Stimulated activated CD8-positive, alpha-beta memory T cell treated with anti-CD3 and anti-CD28 coated beads, Interleukin-15, amount 100 ng/mL, for 24 hours (primary cell): ENCODE results near the gene TRAF6.
"Not testable (repeated sequence)": the region's sequence is repeated elsewhere in the genome, so short reads cannot be mapped to it uniquely, and the experiment has no call there.

Experiments
- DNase-seq: peaks from one replicate; pipeline ENCODE4 v3.0.0-alpha.2; 2020; ENCODE audit warnings: low read depth

The TRAF6 gene

DNA sequence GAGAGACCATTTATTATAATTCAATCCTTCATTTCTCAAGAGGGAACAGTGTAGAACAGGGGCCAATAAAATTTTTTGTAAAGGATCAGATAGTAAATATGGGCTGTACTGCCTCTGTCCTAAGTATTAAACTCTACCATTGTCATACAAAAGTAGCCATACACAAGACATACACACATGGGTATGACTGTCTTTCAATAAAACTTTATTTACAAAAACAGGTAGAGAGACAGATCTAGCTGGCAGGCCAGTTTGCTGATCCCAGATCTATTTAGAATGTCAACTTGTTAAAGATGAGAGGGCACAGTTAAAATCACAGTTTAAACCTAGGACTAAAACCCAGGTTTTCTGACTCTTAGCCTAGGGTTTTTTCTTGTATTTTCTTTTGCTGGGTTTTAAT is 16.7 kb downstream of the TRAF6 start:
- DNase-seq: no peak

GRCh38 chr11:36492724-36493304 is 17.3 kb downstream of the TRAF6 start:
- DNase-seq: no peak

GRCh38 chr11:36490026-36490806 is 19.9 kb downstream of the TRAF6 start:
- DNase-seq: no peak

DNA sequence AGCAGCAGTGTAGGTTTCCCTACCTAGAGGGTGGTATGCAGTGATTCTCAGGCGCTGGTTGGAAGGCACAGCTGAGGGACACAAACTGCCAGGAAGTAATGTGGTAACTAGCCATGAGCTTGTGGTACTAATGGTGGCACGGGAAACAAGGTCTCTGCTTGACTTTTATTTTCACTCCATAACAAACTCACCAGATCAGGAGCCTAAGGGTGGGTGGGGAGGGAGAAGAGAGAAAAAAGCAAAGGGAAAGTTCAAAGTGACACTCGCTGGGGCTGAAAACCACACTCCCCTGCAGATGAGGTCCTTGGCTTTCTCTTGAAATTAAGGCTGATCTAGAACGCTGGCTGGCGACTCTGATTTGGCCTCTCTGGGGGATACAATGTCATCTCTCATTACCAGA is 22.0 kb downstream of the TRAF6 start:
- DNase-seq: no peak

DNA sequence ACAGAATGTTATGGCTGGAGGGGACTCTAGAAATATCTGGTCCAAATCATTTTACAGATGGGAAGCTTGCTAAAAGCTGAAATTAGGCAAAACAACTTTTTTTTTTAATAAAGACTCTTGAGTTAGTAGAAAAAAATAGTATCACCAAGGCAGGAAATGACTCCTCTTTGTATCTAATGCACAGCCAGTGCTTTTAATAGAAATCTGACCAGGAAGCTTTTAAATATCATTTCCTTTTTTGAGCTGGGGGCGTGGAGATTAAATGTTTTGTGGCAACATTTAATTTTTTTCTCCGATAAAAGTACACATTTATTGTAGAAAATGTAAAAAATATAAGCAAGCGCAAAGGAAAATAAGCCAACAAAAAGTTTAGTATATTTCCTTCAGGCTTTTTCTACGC is 22.5 kb downstream of the TRAF6 start:
- DNase-seq: no peak

GRCh38 chr11:36485298-36486002 is 24.6 kb downstream of the TRAF6 start:
- DNase-seq: no peak

GRCh38 chr11:36483042-36483441 is 27.0 kb downstream of the TRAF6 start:
- DNase-seq: not testable (repeated sequence)

DNA sequence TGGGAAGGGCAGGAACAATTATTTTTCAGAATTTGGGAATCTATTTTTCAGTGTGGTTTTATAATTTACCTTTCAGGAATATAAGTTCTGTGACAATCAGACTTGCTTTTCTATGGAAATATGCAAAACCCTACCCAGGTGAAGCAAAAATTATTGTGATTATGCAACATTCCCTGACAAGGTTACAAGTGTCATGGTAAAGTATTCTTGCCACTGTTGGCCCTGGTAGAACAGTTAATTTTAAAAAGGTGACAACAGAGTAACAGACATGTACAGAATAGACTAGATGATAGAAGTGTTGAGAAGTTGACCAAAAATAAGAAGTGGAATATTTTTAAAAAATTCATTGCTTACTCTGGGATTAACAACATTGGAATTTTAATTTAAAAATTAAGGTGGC is 29.2 kb downstream of the TRAF6 start:
- DNase-seq: no peak

GRCh38 chr11:36478700-36479329 is 31.3 kb downstream of the TRAF6 start:
- DNase-seq: no peak

- no peak for DNase-seq
Observed at GRCh38 chr11:36475192-36475591, 34.9 kb downstream of the TRAF6 start.

DNA sequence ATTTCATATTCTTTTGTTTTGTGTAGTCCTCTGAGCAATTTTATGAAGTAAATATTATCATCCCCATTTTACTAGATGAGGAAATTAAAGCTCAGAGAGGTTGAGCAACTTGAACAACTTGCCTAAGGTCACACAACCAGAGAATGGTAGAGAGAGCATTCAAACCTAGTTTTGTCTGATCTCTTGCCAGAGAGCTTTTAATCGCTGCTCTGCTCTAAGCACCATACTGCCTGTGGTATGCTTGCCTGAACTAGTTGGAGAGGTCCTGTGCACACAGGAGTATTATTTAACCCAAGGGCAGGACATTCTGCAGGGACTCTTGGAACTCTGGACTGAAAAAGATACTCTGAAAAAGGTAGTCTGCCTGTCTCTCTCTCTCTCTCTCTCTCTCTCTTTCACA is 38.5 kb downstream of the TRAF6 start:
- no peak for DNase-seq

DNA sequence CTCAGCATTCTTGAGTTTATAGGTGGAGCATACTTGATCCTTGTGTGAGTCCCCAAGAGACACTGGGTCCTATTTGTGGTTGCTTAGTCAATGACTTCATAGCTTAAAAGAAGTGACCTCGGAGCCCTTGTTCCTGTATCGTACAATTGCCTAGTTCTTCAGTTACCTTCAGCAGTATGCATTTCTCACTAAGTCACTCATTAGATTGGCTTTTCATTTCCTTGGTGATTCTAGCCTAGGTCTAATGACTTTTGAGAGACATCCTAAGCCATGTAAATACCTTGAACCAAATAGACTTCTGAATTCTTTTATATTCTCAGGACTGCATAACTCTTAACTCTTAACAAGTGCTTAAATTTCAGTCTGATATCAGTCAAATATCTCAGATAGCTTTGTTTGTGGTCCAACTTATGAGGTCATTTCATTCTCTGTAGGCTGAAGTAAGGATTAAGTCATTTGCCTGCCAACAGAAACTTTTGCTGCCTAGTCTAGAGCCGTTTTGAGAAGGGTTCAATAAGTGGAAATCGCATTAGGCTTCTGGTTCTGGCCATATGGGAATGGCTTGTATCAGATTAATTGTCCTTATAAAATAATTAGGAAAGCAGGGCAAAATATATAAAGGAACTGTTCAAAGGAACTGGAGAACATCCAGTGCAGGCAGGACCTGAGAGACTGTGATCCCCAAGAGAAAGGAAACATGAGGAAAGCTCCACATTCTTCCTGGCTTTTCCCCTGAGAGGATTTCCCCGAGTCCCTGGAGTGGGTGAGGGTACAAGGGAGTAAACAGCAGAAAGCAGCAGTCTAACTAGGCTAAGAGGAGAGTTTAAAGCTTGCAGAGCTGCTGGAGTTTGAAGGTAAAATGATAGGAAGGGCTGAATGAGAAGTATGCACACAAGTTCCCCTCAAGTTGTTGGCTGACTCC is 39.9 kb downstream of the TRAF6 start:
- no peak for DNase-seq

GRCh38 chr11:36469063-36469462 is 41.0 kb downstream of the TRAF6 start:
- no peak for DNase-seq

DNA sequence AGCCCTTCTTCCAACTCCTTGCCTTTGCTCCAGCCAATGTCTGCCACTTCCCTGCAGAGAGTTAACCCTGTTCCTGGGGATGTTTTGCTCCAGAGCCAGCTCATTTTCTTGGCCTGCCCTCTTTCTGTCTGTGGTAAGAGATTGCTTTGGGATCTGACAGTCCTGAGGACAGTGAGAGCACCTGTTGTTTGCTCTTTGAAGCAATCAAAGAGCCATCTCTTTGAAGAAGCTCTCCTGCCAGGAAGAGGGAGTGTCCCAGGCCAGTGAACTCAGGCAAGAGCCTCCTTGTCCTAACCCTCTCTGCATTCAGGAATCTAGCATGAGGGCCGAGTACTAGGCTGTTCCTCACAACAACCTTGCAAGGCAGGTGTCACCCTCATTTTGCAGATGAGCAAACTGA is 42.2 kb downstream of the TRAF6 start:
- DNase-seq: no peak

DNA sequence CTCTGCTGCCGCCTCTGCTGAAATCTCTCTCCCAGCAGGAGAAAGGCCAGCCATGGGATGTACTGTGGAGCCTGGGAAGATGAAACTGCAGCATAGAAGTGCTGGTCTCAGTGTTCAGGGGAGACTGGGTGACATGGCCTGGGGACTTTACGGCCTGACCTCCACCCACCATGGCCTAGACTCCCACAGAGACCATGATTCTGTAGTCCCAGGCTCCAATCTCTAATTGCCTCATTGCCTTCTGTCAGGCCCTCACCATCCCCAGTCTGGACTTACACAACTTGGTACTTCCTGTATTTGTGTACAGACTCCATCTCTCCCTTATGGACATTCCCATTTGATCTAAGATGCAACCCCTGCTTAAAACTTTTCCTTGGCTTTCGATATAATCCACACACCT is 43.1 kb downstream of the TRAF6 start:
- no peak for DNase-seq

DNA sequence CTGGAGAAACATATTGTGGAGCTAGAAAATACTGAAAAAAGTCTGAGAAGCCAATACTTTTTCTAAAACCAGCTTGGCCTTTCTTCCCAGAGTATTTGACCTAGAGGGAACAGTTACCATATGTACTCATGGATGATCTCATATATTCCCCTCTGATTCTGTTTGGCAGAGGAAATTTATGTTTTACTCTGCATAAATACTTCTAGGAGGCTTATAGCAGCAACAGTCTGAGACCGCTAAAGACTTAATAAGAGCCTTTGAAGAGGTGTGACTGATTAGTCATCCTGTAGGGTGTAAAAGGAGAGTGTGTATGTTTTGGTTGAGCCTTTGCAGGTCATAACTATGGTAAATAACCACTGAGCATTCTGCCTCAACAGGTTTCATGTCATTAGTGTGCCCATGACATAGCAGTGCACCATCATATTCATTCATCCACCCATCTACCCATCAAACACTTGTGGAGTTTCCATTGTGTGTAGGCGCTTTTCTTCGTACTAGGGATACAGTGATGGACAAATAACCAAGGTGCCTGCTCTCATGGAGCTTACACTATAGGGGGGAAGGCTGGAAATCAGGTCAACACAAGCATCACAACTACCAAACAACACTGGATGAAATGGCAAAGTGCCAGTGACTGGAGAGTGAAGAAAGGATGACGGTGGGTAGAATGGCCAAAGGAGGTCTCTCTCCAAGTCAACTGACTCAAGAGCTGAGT is 44.5 kb downstream of the TRAF6 start:
- no peak for DNase-seq

GRCh38 chr11:36464720-36465119 is 45.4 kb downstream of the TRAF6 start:
- DNase-seq: no peak

DNA sequence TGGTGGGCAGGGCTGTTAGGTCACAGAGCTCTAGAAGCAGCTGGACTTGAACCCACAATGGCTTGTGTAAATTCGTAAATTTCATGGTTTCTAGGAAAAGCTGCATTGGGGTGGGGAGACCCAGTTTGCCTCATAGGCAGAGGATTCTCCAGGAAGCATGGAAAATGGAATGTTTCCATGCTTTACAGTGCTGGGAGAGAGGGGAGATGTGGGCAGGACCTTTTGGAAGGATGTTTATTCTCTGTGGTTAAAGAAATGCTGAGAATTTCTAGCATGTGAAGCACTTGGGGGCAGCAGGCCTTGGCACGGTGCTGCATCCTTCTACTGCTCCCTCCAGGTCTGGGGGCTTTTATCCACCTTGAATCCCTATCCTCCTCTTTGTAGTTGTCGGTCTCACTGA is 46.3 kb downstream of the TRAF6 start:
- no peak for DNase-seq

DNA sequence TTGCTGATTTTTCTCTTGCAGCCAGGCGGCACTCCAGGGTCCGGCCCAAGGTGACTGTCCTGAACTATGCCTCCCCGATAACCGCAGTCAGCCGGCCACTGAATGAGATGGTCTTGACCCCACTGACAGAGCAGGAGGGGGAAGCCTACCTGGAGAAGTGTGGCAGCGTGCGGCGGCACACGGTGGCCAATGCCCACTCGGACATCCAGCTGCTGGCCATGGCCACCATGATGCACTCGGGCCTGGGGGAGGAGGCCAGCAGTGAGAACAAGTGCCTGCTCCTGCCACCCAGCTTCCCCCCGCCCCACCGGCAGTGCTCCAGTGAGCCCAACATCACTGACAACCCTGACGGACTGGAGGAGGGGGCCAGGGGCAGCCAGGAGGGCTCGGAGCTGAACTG is 47.8 kb downstream of the TRAF6 start:
- DNase-seq: no peak

- no peak for DNase-seq
Observed at GRCh38 chr11:36460220-36460619, 49.9 kb downstream of the TRAF6 start.

GRCh38 chr11:36459046-36459445 is 51.0 kb downstream of the TRAF6 start:
- DNase-seq: no peak
